ENCODE measurements around the gene NCKAP5.

Gene NCKAP5

DNA sequence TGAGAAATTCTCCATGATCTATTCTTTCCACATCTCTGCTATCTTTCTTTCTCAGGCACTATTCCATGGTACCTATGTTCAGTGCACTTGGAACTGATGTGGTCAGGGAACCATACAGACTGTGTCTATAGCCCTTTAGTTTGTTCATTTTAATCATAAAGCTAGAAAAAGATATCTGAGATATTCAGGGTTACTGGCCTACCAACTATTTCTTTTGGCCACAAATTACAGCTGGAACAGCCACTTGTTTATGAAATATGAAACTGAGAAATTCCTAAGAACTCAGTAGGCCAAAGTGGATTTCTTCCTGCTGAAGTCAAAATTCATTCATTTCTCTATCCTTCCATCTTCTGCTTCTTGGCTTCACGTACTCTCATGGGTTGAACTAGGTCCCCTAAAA is 875.4 kb downstream of the NCKAP5 start:
- Histone ChIP-seq H3K9me3 (ENCODE audit: insufficient read depth, low read length, severe bottlenecking) (no peaks in the 10 kb centered on the region), H2AFZ (ENCODE audit: low read depth, low read length) (no peak overlapping the region), H3K4me1 (ENCODE audit: insufficient read depth, low read length) (no peaks in the 10 kb centered on the region), H3K4me2 (ENCODE audit: insufficient read depth, low read length) (no peak overlapping the region), H3K36me3 (ENCODE audit: insufficient read depth, low read length) (no peaks in the 10 kb centered on the region), H3K79me2 (ENCODE audit: insufficient read depth, low read length) (no peaks in the 10 kb centered on the region), H3K27ac (ENCODE audit: low read length) (no peak overlapping the region), H3K27me3 (ENCODE audit: insufficient read depth, low read length, poor library complexity) (no peaks in the 10 kb centered on the region), H3K4me3 (ENCODE audit: low read depth in 1 of 2, low read length in 2 of 2) (no peak overlapping the region), H3K9ac (ENCODE audit: low read depth, low read length) (no peak overlapping the region), H4K20me1 (ENCODE audit: insufficient read depth, low read length) (no peaks in the 10 kb centered on the region)
- ATAC-seq (ENCODE audit: insufficient read depth, low read depth) = no peak
- no peak for TF ChIP-seq EZH2 (IDR thresholded peaks at IDR 0.05; ENCODE audit: borderline replicate concordance, low read depth, low read length, severe bottlenecking)
- TF ChIP-seq, protein P1, sequence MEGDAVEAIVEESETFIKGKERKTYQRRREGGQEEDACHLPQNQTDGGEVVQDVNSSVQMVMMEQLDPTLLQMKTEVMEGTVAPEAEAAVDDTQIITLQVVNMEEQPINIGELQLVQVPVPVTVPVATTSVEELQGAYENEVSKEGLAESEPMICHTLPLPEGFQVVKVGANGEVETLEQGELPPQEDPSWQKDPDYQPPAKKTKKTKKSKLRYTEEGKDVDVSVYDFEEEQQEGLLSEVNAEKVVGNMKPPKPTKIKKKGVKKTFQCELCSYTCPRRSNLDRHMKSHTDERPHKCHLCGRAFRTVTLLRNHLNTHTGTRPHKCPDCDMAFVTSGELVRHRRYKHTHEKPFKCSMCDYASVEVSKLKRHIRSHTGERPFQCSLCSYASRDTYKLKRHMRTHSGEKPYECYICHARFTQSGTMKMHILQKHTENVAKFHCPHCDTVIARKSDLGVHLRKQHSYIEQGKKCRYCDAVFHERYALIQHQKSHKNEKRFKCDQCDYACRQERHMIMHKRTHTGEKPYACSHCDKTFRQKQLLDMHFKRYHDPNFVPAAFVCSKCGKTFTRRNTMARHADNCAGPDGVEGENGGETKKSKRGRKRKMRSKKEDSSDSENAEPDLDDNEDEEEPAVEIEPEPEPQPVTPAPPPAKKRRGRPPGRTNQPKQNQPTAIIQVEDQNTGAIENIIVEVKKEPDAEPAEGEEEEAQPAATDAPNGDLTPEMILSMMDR (IDR thresholded peaks at IDR 0.05; ENCODE audit: borderline replicate concordance, extremely low read depth, low read length, poor library complexity, severe bottlenecking) = no peak
- no peak for DNase-seq

DNA sequence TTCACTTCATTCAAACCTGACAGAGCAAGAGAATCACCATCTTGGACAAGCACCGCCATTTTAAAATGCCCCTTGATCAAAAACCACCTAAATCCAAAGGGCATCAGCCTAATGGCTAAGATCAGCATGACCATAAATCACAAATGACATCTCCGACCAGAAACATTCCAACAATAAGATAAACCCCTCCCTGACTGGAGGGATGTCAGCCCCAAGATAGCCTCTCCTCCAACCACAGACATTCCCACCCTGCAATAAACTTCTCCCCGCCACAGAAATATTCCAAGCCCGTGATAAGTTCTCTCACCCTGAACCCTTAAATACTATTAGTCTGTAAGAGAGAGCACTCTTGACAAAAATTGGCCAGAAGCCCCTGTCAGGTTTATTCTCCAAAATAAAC is 876.7 kb downstream of the NCKAP5 start:
- Histone ChIP-seq H3K9ac (ENCODE audit: low read depth, low read length) (no peak overlapping the region), H3K4me2 (ENCODE audit: insufficient read depth, low read length) (no peak overlapping the region), H3K4me3 (ENCODE audit: low read depth in 1 of 2, low read length in 2 of 2) (no peak overlapping the region), H3K27ac (ENCODE audit: low read length) (no peak overlapping the region), H3K4me1 (ENCODE audit: insufficient read depth, low read length) (no peaks in the 10 kb centered on the region), H3K79me2 (ENCODE audit: insufficient read depth, low read length) (no peaks in the 10 kb centered on the region), H3K27me3 (ENCODE audit: insufficient read depth, low read length, poor library complexity) (no peaks in the 10 kb centered on the region), H3K36me3 (ENCODE audit: insufficient read depth, low read length) (no peaks in the 10 kb centered on the region), H3K9me3 (ENCODE audit: insufficient read depth, low read length, severe bottlenecking) (no peaks in the 10 kb centered on the region), H2AFZ (ENCODE audit: low read depth, low read length) (no peak overlapping the region), H4K20me1 (ENCODE audit: insufficient read depth, low read length) (no peaks in the 10 kb centered on the region)
- ATAC-seq (ENCODE audit: insufficient read depth, low read depth) = no peak
- no peak for TF ChIP-seq EZH2 (IDR thresholded peaks at IDR 0.05; ENCODE audit: borderline replicate concordance, low read depth, low read length, severe bottlenecking)
- TF ChIP-seq, protein P1 (IDR thresholded peaks at IDR 0.05; ENCODE audit: borderline replicate concordance, extremely low read depth, low read length, poor library complexity, severe bottlenecking) = no peak
- DNase-seq = no peak

DNA sequence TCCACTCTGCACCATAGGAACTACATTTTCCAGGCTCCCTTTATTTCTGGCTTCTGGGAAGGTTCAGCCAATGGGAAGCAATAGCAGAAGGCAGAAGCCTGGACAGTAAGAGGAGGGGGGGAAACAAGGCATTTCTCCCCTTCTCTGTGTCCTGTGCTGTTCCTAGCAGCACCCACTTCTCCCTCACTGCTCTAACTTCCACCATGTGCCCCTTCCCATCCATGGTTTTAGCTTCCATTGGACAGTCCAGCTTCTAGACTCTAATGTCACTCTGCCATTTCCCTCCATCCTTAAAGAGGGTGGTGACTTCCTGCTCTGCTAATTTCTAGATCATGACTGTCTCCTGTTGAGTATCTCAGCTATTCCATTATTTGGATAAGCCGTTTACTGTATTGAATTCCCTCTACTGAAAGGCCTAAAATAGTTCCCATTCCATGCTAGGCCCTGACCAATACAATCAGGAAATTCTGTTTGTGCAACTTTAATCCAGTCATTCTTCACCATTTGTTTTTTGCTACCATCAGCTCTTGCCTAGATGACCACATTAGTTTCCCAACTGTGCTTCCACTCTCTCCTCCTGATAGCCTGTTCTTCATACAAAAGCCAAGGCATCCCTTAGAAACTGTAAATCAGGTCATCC is 877.5 kb downstream of the NCKAP5 start:
- H3K27ac ChIP-seq (ENCODE audit: low read length) = no peak overlapping the region

More for the DNA sequence above, 877.5 kb downstream of the NCKAP5 start:
- no peak for TF ChIP-seq EZH2 (IDR thresholded peaks at IDR 0.05; ENCODE audit: borderline replicate concordance, low read depth, low read length, severe bottlenecking)
- TF ChIP-seq, protein P1 (IDR thresholded peaks at IDR 0.05; ENCODE audit: borderline replicate concordance, extremely low read depth, low read length, poor library complexity, severe bottlenecking) = no peak
- Histone ChIP-seq H3K36me3 (ENCODE audit: insufficient read depth, low read length) (no peaks in the 10 kb centered on the region), H3K4me1 (ENCODE audit: insufficient read depth, low read length) (no peaks in the 10 kb centered on the region), H2AFZ (ENCODE audit: low read depth, low read length) (no peak overlapping the region), H3K4me3 (ENCODE audit: low read depth in 1 of 2, low read length in 2 of 2) (no peak overlapping the region), H3K9ac (ENCODE audit: low read depth, low read length) (no peak overlapping the region), H3K4me2 (ENCODE audit: insufficient read depth, low read length) (no peak overlapping the region), H3K9me3 (ENCODE audit: insufficient read depth, low read length, severe bottlenecking) (no peaks in the 10 kb centered on the region), H3K27me3 (ENCODE audit: insufficient read depth, low read length, poor library complexity) (no peaks in the 10 kb centered on the region), H4K20me1 (ENCODE audit: insufficient read depth, low read length) (no peaks in the 10 kb centered on the region), H3K79me2 (ENCODE audit: insufficient read depth, low read length) (no peaks in the 10 kb centered on the region)
- DNase-seq (no peak), ATAC-seq (ENCODE audit: insufficient read depth, low read depth) (no peak)

All from DND-41 (cell line).